Duodenal mucosa (tissue), 2 donors: Measurements from ENCODE around the gene CLEC18C.
A peak's percentile ranks its signal among the peaks of the same experiment; 100 is the strongest.
"Not testable (repeated sequence)": the region's sequence is repeated elsewhere in the genome, so short reads cannot be mapped to it uniquely, and the experiment has no call there.

ENCODE experiments used
- H3K27ac ChIP-seq: one replicate; pipeline ENCODE4 v1.7.0; 2013; ENCODE audit warnings: low read depth, low read length
- H3K27me3 ChIP-seq, 2 donors: one replicate each; pipeline ENCODE4 v1.7.0; 2013; ENCODE audit warnings: low read length in 2 of 2, control low read depth in 1 of 2; ENCODE audit not compliant: insufficient read depth in 2 of 2, control insufficient read depth in 1 of 2
- H3K36me3 ChIP-seq, 2 donors: one replicate each; pipeline ENCODE4 v1.7.0; 2013; ENCODE audit warnings: low read length in 2 of 2, control low read depth in 1 of 2; ENCODE audit not compliant: insufficient read depth in 2 of 2, control insufficient read depth in 1 of 2
- H3K4me1 ChIP-seq, 2 donors: one replicate each; pipeline ENCODE4 v1.7.0; 2013; ENCODE audit warnings: low read length in 2 of 2, control low read depth in 1 of 2; ENCODE audit not compliant: insufficient read depth in 2 of 2, control insufficient read depth in 1 of 2
- H3K4me3 ChIP-seq, 2 donors: one replicate each; pipeline ENCODE4 v1.7.0; 2013; ENCODE audit warnings: low read length in 2 of 2, low read depth in 1 of 2
- H3K9ac ChIP-seq, 2 donors: one replicate each; pipeline ENCODE4 v1.7.0; 2013; ENCODE audit warnings: low read length in 2 of 2, low read depth in 1 of 2
- H3K9me3 ChIP-seq, 2 donors: one replicate each; pipeline ENCODE4 v1.7.0; 2013; ENCODE audit warnings: low read length in 2 of 2, control low read depth in 1 of 2; ENCODE audit not compliant: control insufficient read depth in 1 of 2

Gene CLEC18C

DNA sequence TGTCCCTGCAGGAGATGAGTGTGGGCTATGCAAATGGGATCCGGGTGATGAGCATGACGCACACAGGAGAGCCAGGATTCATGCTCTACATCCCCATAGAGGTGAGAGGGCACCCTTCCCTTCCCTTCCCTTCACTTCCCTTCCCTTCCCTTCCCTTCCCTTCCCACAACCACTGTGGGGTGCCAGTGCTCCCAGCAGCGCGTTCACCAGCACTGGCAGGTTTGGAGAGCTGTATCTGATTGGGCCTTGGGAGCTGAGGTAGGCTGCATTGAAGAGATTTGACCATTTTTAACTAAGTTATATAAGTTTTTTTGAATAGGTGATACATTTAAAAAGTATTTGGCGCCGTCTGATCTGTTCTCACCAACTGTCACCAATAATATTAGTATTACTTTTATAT lies 25.1 kb upstream of the CLEC18C start:
- not testable (repeated sequence) for H3K27ac ChIP-seq, H3K9ac ChIP-seq, H3K4me3 ChIP-seq, H3K9me3 ChIP-seq, H3K27me3 ChIP-seq
- peaks cover 14 to 68% of the 10 kb centered on the region in 2 donors for H3K36me3 ChIP-seq
- H3K4me1 ChIP-seq: peaks cover 15 to 18% of the 10 kb centered on the region in 2 donors

DNA sequence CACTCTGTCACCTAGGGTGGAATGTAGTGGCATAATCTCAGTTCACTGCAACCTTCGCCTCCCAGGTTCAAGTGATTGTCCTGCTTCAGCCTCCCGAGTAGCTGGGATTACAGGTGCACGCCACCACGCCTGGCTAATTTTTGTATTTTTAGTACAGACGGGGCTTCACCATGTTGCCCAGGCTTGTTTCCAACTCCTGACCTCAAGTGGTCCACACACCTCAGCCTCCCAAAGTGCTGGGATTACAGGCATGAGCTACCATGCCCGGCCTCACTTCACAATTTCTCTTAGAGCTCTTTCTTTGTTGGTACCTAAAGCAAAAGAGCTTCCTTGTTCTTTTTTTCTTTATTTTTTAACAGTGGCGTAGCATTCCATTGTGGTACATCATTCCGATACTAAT lies 24.3 kb upstream of the CLEC18C start:
- peaks cover 14 to 68% of the 10 kb centered on the region in 2 donors for H3K36me3 ChIP-seq
- not testable (repeated sequence) for H3K4me3 ChIP-seq, H3K27ac ChIP-seq, H3K27me3 ChIP-seq, H3K9ac ChIP-seq, H3K9me3 ChIP-seq
- H3K4me1 ChIP-seq: peaks cover 15 to 18% of the 10 kb centered on the region in 2 donors

DNA sequence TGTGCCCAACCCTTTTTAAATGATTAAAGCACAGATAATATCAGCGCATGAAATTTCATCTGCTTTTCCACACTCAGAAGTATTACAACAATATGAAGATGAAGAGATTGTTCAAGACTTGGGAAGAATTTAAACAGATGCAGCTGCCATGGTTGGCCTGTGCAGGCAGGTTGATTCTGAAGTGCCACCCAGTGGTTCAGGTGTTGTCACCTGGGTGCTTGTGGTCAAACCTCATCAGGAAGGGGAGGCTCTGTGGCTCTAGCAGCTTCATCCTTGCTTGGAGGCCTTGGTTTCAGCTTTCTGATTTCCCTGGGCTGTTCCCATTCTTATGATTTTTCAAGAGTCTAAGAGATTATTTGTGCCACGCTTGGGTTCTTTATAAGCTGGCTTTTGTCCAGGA lies 22.2 kb upstream of the CLEC18C start:
- peaks cover 17 to 80% of the 10 kb centered on the region in 2 donors for H3K36me3 ChIP-seq
- H3K27me3 ChIP-seq: no peaks in the 10 kb centered on the region
- H3K9me3 ChIP-seq: no peaks in the 10 kb centered on the region
- peaks cover 15 to 18% of the 10 kb centered on the region in 2 donors for H3K4me1 ChIP-seq
- H3K4me3 ChIP-seq: no peak overlapping the region
- no peak overlapping the region for H3K9ac ChIP-seq
- no peak overlapping the region for H3K27ac ChIP-seq

DNA sequence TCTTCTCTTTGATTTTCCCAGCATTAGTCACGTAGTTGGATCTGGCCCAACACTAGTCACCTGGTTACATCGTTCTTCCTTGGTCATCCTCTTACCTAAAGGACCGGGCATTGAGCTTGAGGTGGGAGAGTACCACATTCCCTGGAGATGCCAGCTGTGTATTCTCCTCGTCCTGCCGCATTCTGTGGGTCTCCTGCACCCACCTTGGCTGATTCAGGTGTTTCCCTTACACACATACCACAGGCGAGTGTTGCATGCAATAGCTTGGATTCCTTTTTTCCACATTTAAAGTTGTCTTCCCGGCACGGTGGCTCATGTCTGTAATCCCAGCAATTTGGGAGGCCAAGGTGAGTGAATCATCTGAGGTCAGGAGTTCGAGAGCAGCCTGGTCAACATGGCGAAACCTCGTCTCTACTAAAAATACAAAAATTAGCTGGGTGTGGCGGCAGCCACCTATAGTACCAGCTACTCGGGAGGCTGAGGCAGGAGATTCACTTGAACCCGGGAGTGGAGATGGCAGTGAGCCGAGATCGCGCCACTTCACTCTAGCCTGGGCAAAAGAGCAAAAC lies 21.6 kb upstream of the CLEC18C start:
- Histone ChIP-seq H3K9me3 (no peaks in the 10 kb centered on the region), H3K36me3 (peaks cover 23 to 86% of the 10 kb centered on the region in 2 donors), H3K4me1 (peaks cover 15 to 18% of the 10 kb centered on the region in 2 donors), H3K4me3 (peak overlapping the region; percentile 26 to 33), H3K9ac (peak overlapping the region in 1 of 2 donors; percentile 22), H3K27ac (no peak overlapping the region), H3K27me3 (no peaks in the 10 kb centered on the region)

DNA sequence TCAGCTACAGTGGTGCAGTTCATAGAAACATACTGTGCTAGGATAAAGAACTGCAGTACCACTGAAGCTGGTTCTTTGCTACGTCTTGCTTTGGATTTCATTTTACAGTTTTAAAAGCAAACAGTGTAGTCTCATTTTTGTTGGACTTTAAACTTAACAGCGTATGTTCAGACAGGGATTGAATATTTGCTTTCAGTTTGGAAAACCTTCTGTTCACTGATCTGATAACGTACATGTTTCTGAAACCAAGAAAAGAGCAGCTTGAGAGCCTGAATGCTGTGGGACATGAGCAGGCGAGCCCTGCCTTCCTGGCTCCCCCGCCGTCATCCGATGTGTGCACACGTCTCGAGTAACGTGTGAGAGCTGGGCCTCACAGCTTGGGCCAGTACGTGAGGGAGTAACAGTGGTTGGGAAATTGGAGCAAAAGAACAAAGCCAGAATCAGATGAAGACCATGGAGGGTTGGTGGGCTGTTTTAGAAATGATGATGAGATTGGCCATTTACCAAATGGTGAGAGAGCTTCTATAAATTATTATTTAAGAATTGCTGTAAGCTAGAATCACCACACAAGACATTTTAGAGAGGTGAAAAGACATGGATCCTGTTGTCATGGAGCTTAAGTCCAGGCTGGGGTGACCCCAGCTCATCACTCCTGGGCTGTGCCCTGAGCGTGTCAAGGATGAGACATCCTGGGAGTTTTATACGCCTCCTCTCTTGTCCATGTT lies 20.8 kb upstream of the CLEC18C start:
- H3K4me3 ChIP-seq: peak overlapping the region; percentile 26 to 33
- H3K27ac ChIP-seq: peak overlapping the region; percentile 34
- H3K9me3 ChIP-seq: no peaks in the 10 kb centered on the region
- H3K4me1 ChIP-seq: peaks cover 15 to 18% of the 10 kb centered on the region in 2 donors
- H3K27me3 ChIP-seq: no peaks in the 10 kb centered on the region
- H3K36me3 ChIP-seq: peaks cover 29 to 89% of the 10 kb centered on the region in 2 donors
- H3K9ac ChIP-seq: peak overlapping the region in 1 of 2 donors; percentile 22

DNA sequence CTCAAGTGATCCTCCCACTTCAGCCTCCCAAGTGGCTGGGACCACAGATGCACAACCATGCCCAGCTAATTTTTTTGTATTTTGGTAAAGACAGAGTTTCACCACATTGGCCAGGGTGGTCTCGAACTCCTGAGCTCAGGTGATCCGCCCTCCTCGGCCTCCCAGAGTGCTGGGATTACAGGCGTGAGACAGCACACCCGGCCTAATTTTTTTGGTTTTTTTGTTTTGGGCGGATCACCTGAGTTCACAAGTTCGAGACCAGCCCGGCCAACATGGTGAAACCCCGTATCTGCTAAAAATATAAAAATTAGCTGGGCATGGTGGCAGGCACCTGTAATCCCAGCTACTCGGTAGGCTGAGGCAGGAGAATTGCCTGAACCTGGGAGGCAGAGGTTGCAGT lies 18.9 kb upstream of the CLEC18C start:
- Histone ChIP-seq H3K4me1 (peaks cover 15 to 18% of the 10 kb centered on the region in 2 donors), H3K36me3 (peaks cover 43 to 93% of the 10 kb centered on the region in 2 donors)
- H3K9me3 ChIP-seq, H3K27ac ChIP-seq, H3K4me3 ChIP-seq, H3K9ac ChIP-seq, H3K27me3 ChIP-seq: not testable (repeated sequence)

DNA sequence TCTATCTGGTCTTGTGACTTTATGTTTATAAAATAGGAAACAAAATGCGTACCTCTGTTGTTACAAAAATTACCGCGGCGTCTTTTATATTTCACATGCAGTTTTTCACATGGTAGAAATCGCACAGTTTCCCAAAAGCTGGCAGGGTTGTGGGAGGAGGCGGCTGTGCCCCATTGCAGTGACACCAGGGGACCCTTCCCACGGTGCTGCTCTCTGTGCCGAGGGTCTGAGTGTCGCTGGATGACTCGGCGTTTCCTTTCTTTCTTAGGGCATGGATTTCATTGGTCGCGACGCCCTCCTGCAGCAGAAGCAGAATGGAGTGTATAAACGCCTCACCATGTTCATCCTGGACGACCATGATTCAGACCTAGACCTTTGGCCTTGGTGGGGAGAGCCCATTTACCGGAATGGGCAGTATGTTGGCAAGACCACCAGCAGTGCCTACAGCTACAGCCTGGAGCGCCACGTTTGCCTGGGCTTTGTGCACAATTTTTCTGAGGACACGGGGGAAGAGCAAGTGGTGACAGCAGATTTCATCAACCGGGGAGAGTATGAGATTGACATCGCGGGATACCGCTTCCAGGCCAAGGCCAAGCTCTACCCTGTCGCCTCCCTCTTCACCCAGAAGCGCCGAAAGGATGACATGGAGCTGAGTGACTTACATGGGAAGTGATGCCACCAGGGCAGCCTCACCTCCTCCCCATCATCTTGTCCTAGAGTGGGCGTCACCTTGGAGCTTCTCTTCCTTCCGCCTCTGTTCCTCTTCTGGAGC lies 17.2 kb upstream of the CLEC18C start:
- Histone ChIP-seq H3K36me3 (peaks cover 55 to 95% of the 10 kb centered on the region in 2 donors), H3K9ac (no peak overlapping the region), H3K27ac (no peak overlapping the region), H3K9me3 (no peaks in the 10 kb centered on the region), H3K4me1 (peaks cover 15 to 17% of the 10 kb centered on the region in 2 donors), H3K27me3 (no peaks in the 10 kb centered on the region), H3K4me3 (no peak overlapping the region)

DNA sequence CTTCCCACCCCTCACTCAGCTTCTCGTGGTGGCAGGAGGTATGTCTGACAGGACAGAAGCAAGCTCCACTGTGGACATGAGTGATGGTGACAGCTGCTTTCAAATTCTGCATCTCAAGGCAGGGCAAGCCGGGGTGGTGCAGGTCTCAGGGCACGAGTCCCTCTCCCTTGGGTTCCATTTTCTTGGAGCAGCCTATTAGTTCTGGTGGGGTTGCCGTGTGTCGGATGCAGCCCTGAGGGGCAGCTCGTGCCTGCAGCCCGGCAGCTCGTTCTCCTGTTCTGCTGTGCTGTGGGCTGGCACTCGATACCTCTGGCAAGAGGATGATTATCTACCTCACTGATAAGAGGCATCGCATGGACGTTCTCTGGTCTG lies 16.5 kb upstream of the CLEC18C start:
- H3K36me3 ChIP-seq: peaks cover 50 to 95% of the 10 kb centered on the region in 2 donors
- no peak overlapping the region for H3K4me3 ChIP-seq
- H3K27ac ChIP-seq: no peak overlapping the region

DNA sequence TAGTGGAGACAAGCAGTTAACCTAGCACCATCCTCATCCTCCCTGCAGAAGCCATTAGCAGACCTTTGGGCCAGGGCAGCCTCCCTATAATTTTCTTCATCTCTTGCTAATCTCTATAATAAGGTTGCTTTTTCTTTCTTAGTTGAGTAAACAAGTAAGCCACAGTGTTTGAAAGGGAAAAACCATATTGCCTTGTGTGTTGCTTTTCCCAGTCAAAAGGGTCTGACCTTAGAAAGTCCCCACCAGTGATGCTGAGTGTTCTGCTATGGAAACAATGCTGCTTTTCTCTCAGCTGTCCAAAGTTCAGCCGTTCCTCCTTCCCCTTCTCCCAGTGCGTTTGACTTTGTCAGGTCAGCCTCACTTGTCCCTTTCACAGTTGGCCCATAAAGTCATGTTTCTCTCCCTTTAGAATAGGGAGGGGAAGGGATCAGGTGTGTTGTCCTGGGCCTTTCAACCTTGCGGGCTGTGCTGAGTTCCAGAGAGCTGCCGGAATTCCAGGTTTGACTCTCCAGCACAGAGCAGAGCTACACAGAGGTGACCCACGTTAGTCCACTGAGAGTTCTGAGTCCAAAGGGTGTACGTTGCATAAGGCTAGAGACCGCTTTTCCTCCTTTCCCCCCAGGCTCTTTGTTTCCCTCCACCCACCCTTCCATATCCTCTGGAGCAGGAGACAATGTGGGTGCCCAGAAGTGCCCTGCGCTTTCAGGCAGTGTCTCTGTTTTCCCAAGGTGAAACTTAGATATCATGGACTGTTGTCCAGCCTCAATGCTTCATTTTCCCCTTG lies 15.9 kb upstream of the CLEC18C start:
- H3K27ac ChIP-seq: no peak overlapping the region
- no peaks in the 10 kb centered on the region for H3K27me3 ChIP-seq
- H3K4me3 ChIP-seq: no peak overlapping the region
- peaks cover 47 to 96% of the 10 kb centered on the region in 2 donors for H3K36me3 ChIP-seq
- no peaks in the 10 kb centered on the region for H3K9me3 ChIP-seq
- no peak overlapping the region for H3K9ac ChIP-seq
- H3K4me1 ChIP-seq: peaks cover 4 to 7% of the 10 kb centered on the region in 2 donors

More for the DNA sequence above, 16.5 kb upstream of the CLEC18C start:
- Histone ChIP-seq H3K4me1 (peaks cover 10% of the 10 kb centered on the region in 2 donors), H3K9me3 (no peaks in the 10 kb centered on the region), H3K9ac (no peak overlapping the region), H3K27me3 (no peaks in the 10 kb centered on the region)
